GM21717 (cell line): Measurements from ENCODE around the gene ORC4.
A peak's percentile ranks its signal among the peaks of the same experiment; 100 is the strongest.

Experiments
- ATAC-seq: cut with Tn5 transposase; IDR thresholded peaks from one replicate; pipeline ENCODE4 v1.9.1; 2021; ENCODE audit warnings: mild to moderate bottlenecking, moderate library complexity; ENCODE audit not compliant: unreplicated experiment

Gene ORC4

DNA sequence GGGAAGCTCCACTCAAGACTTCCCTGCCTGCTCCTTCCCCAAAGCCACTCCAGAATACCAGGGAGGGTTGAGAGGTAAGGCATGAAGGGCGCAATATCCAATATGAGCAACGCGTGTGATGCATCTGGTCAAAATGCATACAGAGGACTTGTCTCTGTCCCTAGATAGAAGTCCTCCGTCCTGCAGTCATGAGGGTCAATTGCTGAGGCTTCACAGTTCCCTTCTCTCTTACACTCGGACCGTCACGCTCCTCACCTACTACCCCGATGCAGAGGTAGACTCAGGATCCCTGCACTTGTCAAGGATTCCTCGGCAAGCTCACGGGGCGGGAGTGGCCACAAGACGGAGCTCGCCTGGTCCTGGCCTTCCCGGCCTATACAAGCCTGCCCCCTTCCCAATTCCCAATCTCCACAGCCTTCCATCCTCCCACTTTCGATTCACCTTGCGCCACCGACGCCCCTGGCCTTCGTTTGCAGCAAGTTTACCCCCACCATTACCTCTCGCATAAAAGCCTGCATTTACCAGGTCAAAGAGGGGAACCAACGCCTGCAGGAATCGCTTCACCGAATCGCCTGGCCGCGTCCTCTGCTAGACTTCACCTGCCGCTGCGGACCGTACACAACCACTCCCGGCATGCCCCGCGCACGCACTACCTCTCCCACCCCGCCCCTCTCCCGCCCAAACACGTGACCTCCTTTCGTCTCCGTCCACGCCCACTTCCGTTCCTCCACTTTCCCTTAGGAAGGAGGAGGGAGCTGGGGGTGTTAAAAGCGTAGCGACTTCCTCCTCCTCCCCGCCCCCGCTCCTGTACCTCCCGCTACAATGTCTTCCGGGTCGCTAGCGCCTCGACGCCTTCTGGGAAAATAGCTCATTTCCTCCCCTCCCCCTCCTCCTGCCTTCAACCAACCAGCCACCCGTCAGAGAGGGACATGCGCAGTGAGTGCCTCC is at the start of gene ORC4:
TSS of gene ORC4 (minus strand) at position 627 of the 948 bp plus-strand sequence. CDS start 44,779 bp downstream, outside the sequence.
- peak; percentile 78 for ATAC-seq

DNA sequence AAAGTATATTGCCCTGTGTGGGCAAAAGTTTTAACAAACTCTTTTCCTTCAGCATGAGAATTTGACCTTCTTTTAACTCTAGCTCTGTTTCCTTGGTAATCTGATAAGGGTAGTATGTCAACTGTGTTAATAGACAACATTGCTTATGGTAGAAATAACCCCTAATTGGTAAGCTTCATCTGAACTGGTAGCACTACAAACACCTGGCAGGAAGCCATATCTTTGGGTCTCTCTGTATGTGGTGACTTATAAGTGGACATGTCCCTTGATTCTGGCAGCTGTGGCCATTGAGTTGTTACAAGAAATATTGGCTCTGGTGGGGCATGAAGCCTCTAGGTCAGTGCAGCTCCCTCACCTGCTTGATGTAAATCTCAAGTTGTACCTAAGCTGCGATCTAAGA is 47.3 kb upstream of the ORC4 start:
- ATAC-seq = no peak

DNA sequence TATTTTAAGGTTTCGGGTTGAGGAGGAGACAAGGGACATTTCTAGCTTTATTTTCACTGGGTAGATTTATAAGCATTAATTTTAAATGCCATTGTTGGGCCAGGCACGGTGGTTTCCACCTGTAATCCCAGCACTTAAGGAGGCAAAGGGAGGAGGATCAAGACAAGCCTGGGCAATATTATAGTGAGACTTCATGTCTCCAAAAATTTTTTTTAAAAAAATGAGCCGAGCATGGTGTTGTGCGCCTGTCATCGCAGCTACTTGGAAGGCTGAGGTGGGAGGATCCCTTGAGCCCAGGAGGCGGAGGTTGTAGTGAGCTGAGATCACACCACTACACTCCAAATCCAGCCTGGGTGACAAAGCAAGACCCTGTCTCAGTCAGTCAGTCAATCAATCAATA is 45.4 kb upstream of the ORC4 start:
- no peak for ATAC-seq

GRCh38 chr2:148063633-148064032 is 43.1 kb upstream of the ORC4 start:
- ATAC-seq = no peak

GRCh38 chr2:148058641-148059040 is 38.1 kb upstream of the ORC4 start:
- no peak for ATAC-seq

DNA sequence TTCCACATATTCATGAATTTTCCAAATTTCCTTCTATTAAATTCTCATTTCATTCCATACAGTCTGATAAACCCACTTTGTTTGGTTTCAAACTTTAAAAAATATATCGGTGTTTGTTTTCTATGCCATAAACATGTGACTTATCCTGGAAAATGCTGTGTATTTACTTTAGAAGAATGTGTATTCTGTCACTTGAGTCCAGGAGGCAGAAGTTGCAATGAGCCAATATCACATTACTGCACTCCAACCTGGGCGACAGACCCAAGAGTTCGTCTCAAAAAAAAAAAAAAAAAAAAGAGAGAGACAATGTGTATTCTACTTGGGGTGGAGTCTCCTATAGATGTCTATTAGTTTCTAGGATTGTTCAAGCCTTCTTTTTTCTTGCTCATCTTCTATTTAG is 32.1 kb upstream of the ORC4 start:
- no peak for ATAC-seq

DNA sequence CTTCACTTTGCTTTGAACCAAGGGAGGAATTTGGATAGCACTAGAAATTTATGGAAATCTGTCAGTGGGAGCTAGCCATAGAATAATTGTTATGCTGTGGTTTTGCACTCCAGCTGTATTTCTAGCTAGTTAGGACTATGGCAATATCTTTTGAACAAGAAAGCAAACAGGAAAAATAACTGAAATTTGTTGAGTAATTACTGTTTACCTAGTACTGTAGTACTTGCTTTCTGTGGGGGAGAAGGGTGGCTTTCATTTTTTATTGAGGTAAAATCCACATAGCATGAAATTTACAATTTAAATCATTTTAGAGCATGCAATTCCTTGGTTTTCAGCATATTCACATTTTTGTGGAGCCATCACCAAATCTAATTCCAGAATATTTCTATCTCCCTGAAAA is 28.7 kb upstream of the ORC4 start:
- ATAC-seq = no peak

- ATAC-seq = peak; percentile 69
These were observed 28.1 kb upstream of the ORC4 start for GRCh38 chr2:148048475-148049221.

- ATAC-seq = no peak
These were observed 26.3 kb upstream of the ORC4 start for GRCh38 chr2:148046802-148047201.

- ATAC-seq = no peak
These were observed 23.8 kb upstream of the ORC4 start for GRCh38 chr2:148044322-148044721.

- peak; percentile 92 for ATAC-seq
These were observed 21.7 kb upstream of the ORC4 start for GRCh38 chr2:148042219-148042618.

DNA sequence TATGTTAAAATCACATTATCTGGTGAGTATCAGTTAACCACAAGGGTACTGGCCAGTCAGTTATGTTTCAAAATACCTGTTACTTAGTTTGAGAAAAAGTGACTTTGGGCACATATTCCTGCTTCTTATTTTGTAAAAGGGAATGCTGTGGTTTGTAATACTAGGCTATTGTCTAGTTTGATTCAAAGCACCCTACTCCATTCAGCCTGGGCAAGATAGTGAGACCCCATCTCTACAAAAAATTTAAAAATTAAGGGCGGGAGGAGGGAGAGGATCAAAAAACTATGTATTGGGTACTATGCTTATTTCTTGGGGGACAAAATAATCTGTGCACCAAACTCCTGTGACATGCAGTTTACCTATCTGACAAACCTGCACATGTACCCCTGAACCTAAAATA is 19.2 kb upstream of the ORC4 start:
- ATAC-seq = no peak

DNA sequence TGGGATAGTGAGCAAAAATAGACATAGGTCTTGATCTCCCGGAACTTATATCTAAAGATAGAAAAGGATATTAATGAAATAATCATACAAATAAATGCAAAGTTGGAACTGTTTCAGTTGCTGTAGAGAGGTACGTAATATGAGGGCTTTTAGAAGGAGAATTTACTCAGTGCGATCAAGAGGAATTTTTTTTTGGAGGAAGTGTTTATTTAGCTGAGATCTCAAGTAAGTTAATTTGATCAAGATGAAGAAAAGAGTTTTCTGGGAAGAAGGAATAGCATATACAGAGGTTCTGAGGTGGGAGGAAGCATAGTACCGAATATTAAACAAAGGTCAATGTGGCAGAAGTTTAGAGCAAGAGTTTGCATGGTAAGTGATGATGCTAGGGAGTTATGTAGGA is 11.7 kb upstream of the ORC4 start:
- no peak for ATAC-seq

- ATAC-seq = no peak
These were observed 10.6 kb upstream of the ORC4 start for GRCh38 chr2:148031152-148031551.

DNA sequence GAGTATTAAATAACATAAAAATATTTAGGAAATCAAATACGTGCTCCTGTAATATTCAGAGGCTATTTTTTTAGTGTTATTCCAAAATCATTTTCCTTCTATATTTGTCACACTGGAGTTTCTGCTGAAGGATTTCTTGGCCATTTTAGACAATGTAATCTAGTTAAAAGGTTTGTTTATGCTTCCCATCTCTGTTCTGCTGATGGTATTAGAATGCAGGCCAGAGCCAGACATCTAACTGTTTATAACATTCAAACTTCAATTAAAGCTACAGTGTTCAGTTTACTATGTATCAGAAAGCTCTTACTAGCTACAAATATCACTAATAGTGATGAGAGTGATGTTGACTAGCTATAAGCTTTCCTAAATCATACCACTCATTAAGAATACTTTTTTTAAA is 8.2 kb upstream of the ORC4 start:
- no peak for ATAC-seq

GRCh38 chr2:148027822-148028221 is 7.3 kb upstream of the ORC4 start:
- ATAC-seq = no peak

GRCh38 chr2:148026573-148026972 is 6.0 kb upstream of the ORC4 start:
- ATAC-seq = no peak

- ATAC-seq = peak; percentile 41
These were observed 3.3 kb upstream of the ORC4 start for GRCh38 chr2:148023861-148024260.

DNA sequence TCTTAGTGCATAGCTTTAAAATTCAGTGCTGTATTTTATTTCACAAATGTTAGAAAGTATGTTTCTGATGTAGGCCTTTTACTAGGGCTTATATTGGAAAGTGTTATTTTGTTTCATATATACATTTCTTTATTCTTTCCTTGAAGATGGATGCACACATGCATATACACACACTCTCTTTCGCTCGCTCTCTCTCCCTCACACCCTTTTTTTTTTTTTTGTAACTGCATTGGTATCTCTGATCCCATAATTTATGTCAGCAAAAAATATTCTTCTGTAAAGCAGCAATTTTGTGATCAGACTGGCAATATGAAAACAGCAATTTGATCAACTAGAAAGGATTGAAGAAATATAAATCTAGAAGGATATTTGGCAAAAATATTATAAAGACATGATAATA is 2.3 kb upstream of the ORC4 start:
- ATAC-seq = no peak

DNA sequence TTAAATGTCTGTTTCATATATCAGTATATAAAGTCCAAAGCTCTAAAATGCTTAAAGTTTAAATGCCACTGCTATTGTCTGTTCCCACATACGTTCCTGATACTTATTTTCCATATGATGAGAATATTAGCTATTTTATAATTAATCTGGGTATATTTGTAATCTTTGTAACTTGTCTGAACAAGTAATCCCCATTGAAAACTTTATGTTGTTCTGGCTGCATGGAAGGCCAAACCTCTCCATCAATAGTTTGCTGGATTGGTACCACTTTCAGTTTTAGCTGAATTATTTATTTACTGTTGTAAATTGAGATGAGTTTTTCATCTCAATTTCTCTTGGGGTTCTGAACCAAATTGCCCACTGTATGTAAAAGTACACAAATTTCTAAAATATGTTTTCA is 1.8 kb upstream of the ORC4 start:
- ATAC-seq = no peak

DNA sequence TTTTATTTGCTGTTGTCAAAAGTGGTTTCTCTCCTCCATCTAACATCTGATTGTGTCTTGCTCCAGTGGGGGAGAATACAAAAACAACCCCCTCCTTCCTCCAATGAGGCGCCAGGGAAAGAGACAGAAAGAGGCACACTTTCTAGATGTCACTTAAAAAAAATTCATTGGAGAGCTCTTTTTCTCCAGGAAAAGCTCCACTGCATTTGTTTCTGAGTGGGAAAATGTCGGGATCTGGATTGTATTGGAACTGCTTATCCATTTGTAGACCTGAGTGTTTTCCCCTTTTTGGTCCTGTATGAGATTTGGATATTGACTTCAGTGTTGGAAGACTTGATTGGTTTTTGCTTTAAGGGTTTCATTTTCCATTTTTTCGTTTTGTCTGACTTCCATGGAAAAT is 1.3 kb upstream of the ORC4 start:
- no peak for ATAC-seq
